ENCODE results near the gene SORCS2. TPM values are rescaled to one million over a fixed set of nuclear protein-coding genes. Genes with fewer than 3 reads are reported as not detected.

SORCS2 gene
- total RNA-seq, 4 donors from 2014 or later = 0.26 to 17.1 (median 2.9) TPM

GRCh38 chr4:7253341-7253700 lies 61.0 kb downstream of the SORCS2 start:
- H3K4me3 ChIP-seq = no peak overlapping the region
- H3K27me3 ChIP-seq = no peaks in the 10 kb centered on the region
- TF ChIP-seq, protein P1, sequence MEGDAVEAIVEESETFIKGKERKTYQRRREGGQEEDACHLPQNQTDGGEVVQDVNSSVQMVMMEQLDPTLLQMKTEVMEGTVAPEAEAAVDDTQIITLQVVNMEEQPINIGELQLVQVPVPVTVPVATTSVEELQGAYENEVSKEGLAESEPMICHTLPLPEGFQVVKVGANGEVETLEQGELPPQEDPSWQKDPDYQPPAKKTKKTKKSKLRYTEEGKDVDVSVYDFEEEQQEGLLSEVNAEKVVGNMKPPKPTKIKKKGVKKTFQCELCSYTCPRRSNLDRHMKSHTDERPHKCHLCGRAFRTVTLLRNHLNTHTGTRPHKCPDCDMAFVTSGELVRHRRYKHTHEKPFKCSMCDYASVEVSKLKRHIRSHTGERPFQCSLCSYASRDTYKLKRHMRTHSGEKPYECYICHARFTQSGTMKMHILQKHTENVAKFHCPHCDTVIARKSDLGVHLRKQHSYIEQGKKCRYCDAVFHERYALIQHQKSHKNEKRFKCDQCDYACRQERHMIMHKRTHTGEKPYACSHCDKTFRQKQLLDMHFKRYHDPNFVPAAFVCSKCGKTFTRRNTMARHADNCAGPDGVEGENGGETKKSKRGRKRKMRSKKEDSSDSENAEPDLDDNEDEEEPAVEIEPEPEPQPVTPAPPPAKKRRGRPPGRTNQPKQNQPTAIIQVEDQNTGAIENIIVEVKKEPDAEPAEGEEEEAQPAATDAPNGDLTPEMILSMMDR (IDR thresholded peaks at IDR 0.05) = no peak
- no peak for TF ChIP-seq POLR2A (IDR thresholded peaks at IDR 0.05)
- H3K27ac ChIP-seq = no peak overlapping the region
- H3K9me3 ChIP-seq = no peaks in the 10 kb centered on the region
- H3K36me3 ChIP-seq = no peaks in the 10 kb centered on the region
- H3K4me1 ChIP-seq = peaks cover 0 to 6% of the 10 kb centered on the region in 2 donors
- DNase-seq = no peak
- intact Hi-C loops (cut with DNase I; ENCODE audit: low total_unique reads) = no loop called here

DNA sequence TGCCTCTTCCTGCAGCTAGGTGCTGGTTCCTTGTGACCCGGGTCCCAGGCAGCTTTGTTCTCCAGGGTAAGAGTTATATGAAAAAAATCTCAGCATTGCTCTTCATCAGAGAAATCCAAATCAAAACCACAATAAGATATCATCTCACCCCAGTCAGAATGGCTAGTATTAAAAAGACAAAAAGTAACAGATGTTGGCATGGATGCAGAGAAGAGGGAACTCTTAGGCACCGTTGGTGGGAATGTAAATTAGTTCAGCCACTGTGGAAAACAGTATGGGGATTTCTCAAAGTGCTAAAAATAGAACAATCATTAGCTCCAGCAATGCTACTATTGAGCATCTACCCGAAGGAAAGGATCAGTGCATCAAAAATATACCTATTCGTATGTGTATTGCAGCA lies 61.5 kb downstream of the SORCS2 start:
- TF ChIP-seq POLR2A (IDR thresholded peaks at IDR 0.05) = no peak
- TF ChIP-seq, protein P1 (IDR thresholded peaks at IDR 0.05) = no peak
- no peak for DNase-seq
- Histone ChIP-seq H3K4me1 (peaks cover 0 to 6% of the 10 kb centered on the region in 2 donors), H3K27me3 (no peaks in the 10 kb centered on the region), H3K9me3 (no peaks in the 10 kb centered on the region), H3K36me3 (no peaks in the 10 kb centered on the region), H3K4me3 (no peak overlapping the region), H3K27ac (no peak overlapping the region)
- intact Hi-C loops (cut with DNase I; ENCODE audit: low total_unique reads) = no loop called here

DNA sequence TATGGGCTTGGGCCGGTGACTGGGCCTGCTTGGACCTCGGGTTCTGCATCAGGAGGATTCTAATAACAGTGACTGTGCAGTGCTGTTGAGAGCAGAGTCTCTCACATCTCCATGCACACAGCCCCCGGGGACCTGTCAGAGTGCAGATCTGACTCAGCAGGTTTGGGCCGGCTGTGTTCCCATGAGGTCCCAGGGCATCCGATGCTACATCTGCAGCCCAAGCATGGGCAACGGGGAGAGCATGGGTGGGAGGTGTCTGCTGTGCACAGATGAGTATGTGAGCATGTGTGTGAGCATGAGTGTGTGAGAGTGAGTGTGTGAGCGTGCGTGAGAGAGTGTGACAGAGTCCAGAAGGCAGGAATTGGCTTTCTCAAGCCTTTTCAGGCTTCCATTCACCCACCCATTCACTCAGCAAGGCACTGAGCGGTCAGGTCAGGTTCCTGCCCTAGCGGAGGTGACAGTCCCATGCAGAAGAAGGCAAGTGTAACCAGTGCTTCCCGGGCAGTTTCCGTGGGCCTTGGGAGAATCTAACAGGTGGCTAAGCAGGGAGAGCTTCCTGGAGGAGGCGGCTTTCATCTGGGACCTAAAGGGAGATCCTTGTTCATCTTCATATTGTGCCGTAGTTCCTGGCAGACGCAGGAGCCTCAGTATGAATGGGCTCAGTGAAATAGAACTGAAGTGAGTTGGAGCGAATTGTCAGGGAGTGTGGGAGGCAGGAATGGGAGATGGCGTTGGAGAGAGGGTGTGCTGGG lies 62.6 kb downstream of the SORCS2 start:
- intact Hi-C loops (cut with DNase I; ENCODE audit: low total_unique reads) = no loop called here
- no peaks in the 10 kb centered on the region for H3K27me3 ChIP-seq

GRCh38 chr4:7255488-7255881 lies 63.1 kb downstream of the SORCS2 start:
- Histone ChIP-seq H3K9me3 (no peaks in the 10 kb centered on the region), H3K27ac (no peak overlapping the region), H3K4me1 (no peaks in the 10 kb centered on the region), H3K36me3 (no peaks in the 10 kb centered on the region), H3K27me3 (no peaks in the 10 kb centered on the region), H3K4me3 (no peak overlapping the region)
- intact Hi-C loops (cut with DNase I; ENCODE audit: low total_unique reads) = no loop called here
- no peak for DNase-seq
- TF ChIP-seq, protein P1 (IDR thresholded peaks at IDR 0.05) = no peak
- TF ChIP-seq POLR2A (IDR thresholded peaks at IDR 0.05) = no peak

More for the DNA sequence above, 62.6 kb downstream of the SORCS2 start:
- no peak for DNase-seq
- no peak overlapping the region for H3K27ac ChIP-seq
- no peak overlapping the region for H3K4me3 ChIP-seq
- TF ChIP-seq POLR2A (IDR thresholded peaks at IDR 0.05) = no peak
- TF ChIP-seq, protein P1 (IDR thresholded peaks at IDR 0.05) = no peak
- H3K36me3 ChIP-seq = no peaks in the 10 kb centered on the region
- peaks cover 0 to 2% of the 10 kb centered on the region in 2 donors for H3K4me1 ChIP-seq
- no peaks in the 10 kb centered on the region for H3K9me3 ChIP-seq

DNA sequence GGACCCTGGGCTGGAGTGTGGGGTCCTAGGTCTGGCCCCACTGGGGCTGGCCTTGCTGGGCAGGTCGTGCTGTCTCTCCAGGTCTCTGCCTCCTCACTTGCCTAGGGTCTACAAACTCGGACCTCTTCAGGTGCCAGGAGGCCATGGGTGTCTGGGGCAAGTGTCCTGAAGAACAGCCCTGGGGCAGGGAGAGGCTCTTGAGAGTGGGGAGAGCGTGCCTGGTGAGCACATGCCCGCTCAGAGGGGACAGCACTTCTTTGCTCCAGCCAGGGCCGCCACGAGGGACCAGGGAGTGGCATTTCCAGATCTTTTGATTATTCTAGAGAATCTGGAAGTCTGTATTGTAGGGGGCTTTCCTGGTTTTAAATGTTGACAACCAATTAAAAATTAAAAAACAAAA lies 63.7 kb downstream of the SORCS2 start:
- Histone ChIP-seq H3K4me1 (no peaks in the 10 kb centered on the region), H3K9me3 (no peaks in the 10 kb centered on the region), H3K4me3 (no peak overlapping the region), H3K27me3 (no peaks in the 10 kb centered on the region), H3K27ac (no peak overlapping the region), H3K36me3 (no peaks in the 10 kb centered on the region)
- TF ChIP-seq, protein P1 (IDR thresholded peaks at IDR 0.05) = no peak
- TF ChIP-seq POLR2A (IDR thresholded peaks at IDR 0.05) = no peak
- intact Hi-C loops (cut with DNase I; ENCODE audit: low total_unique reads) = no loop called here
- no peak for DNase-seq

Data from uterus (tissue), 4 donors.